NCI-H2196 (cell line): ENCODE measurements around the gene YWHAQ.
A peak's percentile ranks its signal among the peaks of the same experiment; 100 is the strongest.
"Not testable (repeated sequence)": the region's sequence is repeated elsewhere in the genome, so short reads cannot be mapped to it uniquely, and the experiment has no call there.

Experiments
- DNase-seq: peaks from one replicate; lab custom pipeline; 2025; ENCODE audit not compliant: unreplicated experiment; lab: John Stamatoyannopoulos, UW

Gene YWHAQ

DNA sequence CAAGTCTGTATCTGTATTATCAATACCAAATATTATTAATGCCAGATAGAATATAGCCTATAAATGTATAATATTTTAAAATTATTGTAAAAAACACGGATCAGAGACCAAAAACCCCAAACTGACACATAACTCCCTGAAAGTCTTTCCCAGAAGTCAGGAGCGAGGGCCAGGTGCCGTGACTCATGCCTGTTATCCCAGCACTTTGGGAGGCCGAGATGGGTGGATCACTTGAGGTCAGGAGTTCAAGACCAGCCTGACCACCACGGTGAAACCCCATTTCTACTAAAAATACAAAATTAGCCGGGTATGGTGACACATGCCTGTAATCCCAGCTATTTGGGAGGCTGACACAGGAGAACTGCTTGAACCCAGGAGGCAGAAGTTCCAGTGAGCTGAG, 35.5 kb downstream of the YWHAQ start:
- not testable (repeated sequence) for DNase-seq

DNA sequence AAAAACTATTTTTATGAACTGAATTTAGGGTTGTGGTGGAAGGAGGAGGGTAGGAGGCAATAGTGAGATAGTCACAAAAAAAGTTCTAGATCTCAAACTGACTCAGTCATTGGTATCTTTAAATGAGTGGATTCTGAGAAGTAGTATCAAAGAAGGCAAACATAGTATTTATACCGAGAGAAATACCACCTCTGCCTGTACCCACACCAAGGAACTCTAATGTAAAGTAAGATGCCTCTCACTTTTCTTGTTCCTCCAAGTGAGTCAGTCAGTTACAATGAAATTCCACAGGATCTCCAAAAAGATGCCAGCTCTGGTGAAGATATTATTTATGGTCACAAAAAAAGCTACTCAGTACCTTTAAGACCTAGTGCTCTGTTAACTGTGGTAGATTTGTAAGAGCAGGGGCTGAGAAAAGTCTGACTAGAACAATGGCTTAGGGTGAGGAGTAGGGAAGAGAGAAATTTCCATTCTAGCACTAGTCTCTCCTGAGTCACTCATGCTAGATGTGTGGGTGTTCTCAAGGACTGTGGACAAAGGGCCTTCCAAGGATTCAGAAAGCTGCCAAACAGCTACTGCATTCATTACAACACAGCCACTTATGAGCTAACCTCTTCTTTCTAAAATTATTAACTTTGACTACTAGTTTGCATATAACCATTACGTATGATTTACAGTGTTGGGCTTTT, 36.3 kb downstream of the YWHAQ start:
- DNase-seq, result no peak

DNA sequence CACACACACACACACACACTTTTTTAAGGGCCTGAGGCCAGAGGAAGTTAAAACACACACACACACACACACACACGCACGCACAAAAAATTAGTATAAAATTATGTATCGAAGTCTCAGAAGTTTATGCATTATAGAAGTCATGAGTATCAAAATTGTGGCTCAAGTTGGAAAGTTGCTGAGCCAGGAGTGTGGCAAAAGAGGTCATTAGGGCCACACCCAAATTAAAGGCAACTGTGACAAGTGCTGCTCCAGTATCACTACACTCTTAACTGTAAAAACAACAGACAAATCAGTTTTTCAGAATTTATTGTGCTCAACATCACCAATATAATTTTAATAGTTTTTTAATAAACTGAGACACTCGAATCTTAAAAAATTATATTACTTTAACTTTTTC, 36.9 kb downstream of the YWHAQ start:
- no peak for DNase-seq

DNA sequence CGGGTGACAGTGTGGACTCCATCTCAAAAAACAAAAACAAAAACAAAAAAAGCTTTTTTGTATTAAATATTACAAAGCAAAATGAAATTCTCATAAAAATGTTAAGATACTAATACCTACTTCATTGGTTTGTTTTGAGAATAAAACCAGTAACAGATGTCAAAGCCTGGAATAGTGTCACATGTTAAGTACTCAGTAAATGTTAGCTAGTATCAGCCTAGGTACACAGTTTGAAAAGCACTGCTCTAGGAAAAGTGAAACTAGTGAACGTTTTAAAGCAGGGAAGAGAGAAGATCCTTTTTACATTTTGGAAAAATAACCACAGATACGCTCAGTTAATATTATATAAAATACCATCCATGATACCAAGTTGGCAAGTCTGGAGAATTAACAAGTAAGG, 38.1 kb downstream of the YWHAQ start:
- no peak for DNase-seq

DNA sequence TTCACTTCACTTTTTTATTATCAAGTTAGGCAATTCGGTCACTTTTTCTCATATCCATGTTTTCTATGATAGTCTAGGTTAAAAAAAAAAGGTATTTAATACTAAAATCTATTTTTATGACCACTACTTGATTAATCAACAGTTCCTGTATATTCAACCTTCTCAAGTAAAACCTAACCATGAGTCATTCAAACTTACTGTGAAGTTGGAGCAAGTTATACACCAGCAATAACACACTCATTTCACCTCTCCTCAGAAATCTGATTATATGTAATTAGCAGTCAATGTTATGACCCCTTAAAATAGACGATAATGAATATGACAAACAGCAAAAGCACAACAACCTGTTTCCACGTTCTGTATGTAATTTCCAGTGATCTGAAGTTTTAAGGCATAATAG, 40.2 kb downstream of the YWHAQ start:
- DNase-seq, result no peak

DNA sequence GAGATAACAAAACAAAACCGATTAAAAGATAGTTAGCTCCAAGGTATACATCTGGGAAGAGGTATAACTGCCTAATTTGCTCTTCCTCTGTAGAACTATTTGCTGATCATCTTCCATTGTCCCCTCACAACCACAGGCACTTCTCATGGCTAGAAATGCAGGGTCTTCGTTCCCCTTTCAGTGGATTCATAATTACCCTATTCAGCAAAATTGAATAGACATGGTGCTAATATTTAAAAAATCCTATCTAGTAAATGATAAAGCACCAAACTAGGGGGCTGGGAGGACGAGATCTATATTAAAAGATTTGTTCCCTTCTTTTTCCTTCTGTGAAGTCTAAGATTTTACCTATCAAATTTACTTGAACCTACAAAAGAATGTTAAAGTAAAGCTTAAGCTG, 44.3 kb downstream of the YWHAQ start:
- no peak for DNase-seq

DNA sequence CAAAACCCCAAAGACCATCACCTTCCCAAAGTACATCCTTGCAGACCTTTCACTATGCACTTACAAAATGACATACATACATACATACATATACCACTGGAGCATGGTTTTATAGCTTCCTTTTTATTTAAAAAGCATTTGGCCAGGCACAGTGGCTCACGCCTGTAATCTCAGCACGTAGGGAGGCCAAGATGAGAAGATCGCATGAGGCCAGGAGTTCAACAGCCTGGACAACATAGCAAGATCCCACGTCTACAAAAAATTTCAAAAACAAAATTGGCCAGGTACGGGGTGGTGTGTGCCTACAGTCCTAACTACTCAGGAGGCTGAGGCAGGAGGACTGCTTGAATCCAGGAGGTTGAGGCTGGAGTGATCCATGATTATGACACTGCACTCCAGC, 45.3 kb downstream of the YWHAQ start:
- DNase-seq, result no peak

DNA sequence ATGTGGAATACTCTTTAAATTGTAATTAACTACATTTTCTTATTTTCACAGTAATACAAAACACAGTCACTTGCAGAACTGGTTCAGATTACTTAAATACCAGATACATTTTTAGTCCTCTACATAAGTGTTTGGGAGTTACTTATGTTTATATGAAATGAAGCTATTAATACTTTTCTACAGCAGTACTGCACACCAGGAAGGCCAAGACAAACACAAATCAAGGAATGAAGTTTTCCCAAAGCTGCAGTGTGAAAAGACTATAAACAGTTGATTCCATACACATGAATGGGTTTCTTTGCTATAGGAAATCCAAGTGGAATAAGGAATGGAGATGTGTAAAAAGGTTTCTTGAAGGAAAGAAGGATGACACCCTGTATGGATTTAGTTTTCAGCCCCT, 45.9 kb downstream of the YWHAQ start:
- DNase-seq, result not testable (repeated sequence)

DNA sequence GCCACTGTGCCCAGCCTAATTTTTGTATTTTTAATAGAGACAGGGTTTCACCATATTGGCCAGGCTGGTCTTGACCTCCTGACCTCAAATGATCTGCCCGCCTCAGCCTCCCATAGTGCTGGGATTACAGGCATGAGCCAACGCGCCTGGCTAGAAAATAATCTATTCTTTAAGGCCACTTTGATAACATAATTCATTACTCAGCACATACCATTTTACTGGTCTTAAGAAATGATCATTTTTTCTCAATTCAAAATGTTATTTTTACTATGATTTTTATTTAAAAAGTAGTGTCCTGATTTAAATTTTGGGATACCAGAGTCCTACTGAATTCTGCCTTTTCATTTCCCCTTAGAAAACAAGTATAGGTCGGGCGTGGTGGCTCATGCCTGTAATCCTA, 48.2 kb downstream of the YWHAQ start:
- DNase-seq, result no peak

DNA sequence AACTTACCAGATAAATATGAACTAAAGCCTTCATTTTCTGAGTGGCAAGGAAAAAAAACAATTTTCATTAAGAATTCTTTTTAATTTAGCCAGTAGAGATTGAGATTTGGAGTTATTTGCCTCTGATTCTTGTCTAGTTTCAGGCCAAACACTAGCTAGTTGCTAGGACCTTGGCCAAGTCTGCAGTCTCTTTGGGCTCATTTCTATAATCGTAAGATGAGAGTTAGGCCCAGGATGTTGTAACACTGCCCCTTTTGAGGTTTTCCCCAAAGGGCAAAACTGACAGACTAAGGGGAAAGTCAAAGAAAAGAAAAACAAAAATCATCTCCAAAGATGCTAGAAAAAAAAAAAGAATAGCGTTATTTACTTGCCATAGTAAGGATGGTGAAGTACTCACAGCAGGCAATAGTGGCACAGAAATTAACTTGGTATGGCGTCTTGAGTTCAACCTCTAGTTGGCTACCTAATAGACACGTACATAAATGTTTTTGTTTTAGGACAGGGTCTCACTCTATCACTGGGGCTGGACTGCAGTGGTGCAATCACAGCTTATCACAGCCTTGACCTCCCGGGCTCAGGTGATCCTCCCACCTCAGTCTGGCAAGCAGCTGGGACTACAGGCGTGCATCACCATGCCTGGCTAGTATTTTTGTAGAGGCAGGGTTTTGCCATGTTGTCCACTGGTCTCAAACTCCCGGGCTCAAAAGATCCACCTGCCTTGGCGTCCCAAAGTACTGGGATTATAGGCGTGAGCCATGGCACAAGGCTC, 52.1 kb downstream of the YWHAQ start:
- no peak for DNase-seq

DNA sequence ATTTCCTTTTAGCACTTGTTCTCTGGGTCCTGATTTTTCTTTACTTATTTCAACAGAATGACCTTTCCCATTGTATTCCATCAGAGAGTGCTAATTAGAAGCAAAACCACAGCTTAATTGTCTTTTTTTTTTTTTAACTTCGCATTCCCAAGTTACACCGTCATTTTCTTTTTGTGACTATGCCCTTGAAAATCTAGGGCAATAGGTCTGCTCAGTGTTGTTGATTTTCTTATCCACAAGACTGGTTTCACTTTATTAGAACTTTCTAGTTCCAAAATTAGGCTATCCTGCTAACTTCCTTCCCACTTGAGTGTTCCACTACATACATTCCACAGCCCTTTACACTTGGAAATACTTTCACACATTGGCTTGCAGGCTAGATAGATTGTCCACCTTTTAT, 56.5 kb downstream of the YWHAQ start:
- no peak for DNase-seq

DNA sequence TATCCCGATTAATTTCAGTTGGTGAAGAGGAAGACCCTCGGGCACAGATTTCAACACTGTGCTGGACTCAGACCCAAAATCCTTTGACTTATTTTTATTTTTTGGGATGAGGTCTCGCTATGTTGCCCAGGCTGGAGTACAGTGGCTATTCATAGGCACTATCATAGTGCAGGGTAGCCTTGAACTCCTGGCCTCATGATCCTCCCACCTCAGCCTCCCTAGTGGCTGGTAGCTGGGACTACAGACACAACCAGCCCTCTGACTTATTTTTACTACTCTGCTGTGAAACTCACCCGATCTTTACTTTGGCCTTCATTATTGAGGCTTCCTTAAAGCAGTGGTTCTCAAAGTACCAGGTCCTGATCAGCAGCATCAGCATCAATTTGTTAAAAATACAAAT, 57.0 kb downstream of the YWHAQ start:
- no peak for DNase-seq

DNA sequence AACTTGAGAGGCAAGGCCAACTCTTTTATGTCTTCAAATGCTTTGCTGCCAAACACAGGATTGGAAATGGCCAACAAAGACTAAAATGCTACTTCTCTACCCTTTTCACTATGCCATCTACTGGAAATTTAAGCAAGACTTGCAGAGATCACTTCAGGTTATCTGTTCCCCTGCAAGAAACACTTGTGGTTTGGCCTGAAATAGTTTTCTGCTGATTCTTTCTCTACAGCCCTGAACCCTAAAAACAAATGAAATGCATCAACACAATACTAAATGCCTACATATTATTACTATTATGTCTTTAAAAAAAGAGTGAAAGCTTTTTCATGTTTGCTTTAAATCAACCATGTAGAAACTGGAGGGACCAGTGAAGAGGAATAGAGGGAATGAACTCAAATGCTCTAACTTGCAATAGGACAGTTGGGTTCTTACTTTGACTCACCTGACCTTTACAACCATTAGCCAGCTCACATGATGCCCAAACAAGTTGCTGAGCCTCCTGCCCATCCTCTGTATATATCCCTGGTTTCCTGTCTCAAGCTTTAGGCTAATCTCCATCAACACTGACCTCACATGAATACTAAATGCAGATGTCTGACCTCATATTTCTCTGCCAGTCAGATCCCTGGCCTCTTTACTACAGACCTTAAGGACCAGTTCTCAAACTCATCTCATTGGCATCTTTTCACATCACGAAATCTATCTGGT, 57.6 kb downstream of the YWHAQ start:
- DNase-seq, result no peak

DNA sequence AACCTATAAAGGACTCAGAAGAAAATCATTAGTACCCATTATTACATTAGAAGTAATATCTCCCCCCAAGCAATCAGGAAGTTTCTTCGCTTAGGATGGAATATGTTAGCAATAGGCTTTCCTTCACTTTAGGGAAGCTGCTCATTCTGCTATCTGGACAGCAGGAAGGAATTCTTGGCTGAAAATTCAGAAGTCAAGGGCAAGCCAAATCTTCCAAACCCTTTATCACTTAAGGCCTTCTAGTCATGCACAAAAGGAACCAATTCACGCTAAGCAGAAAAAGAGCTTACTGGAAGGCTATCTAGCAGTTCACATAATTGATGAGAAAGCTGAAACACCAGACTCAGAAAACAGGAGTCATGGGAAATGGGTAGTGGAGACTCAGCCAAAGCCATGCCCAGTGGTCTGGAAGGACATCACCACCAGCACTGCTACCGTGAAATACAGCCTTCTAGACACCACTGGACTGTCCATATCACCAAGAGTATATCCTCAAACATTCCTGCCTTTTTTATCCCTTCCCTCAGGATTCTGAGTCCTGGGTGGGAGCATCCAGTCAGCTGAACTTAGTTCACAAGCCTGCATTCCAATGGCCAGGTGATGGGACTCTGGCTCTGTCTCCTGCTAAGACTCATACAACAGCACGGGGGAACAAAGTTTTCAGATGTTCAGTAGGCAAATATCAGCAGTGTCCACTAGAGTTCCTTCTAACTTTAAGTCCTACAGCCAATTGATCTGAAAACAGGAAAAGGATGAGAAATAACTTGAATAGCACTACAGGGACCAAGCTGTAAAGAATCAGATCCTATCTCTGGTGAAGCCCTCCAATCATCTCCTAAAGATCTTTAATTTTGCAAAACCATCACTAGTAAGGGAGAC, 60.4 kb downstream of the YWHAQ start:
- DNase-seq, result no peak

DNA sequence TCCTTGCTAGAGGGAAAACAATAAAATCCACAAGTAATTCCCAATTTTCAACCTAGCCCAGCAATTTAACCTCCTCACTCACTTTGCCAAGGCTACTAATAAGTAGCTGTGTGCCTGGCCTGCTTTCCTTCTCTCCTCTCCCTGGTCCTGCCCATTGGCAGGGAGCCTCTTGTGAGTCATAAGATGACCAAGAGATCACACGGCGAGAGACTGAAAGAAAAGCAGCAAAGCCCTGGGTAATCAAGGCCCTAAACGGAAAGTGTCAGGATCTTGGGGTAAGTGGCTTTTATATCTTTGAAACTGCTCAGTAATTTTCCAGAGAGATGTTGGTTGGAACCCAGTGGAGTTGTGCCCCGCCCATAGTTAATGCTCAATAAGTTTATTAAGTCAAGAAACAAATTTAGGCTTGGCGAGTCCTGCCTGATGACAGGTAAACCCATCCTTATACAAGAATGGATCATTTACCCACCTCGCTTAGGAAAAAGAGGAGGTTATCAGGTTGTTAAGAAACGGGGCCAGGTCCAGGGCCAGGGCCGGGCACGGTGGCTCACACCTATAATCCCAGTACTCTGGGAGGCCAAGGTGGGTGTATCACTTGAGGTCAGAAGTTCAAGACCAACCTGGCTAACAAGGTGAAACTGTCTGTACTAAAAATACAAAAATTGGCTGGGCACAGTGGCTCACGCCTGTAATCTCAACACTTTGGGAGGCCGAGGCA, 65.2 kb downstream of the YWHAQ start:
- DNase-seq, result peak; percentile 57

DNA sequence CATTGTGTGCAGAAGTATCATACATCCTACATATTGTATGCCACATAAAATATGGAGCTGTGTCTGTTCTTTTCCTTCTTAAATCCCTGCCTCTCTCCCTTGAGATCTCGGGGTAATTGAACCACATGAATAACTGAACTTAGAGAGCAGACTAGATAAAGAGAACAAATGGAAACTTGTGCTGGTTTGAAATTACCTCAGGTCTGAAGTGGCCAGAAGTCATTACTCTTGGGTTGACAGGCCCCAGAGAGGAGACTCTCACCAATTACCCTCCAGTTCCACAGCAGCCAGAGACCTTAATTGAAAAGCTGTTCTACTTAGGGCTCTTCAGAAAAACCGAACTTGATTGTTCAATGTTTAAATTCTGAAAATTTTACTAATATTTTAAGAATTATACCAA, 70.2 kb downstream of the YWHAQ start:
- DNase-seq, result no peak

DNA sequence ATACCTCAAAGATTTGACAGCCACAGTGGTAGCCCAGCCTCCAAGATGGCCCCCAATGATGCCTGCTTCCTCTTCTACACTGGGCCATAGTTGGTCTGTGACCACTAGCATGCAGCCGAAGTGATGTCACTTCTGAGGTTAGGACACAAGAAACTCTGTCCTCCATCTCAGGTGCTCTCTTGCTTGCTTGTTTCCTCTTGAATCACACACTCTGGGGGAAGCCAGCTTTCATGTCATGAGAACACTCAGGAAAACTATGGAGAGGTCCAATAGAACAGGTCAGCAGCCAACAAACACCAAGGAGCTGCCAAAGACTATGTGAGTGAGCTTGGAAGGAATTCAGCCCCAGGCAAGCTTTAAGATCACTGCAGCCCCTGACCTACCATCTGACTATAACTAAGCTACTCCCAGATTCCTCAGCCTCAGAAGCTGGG, 71.8 kb downstream of the YWHAQ start:
- no peak for DNase-seq

DNA sequence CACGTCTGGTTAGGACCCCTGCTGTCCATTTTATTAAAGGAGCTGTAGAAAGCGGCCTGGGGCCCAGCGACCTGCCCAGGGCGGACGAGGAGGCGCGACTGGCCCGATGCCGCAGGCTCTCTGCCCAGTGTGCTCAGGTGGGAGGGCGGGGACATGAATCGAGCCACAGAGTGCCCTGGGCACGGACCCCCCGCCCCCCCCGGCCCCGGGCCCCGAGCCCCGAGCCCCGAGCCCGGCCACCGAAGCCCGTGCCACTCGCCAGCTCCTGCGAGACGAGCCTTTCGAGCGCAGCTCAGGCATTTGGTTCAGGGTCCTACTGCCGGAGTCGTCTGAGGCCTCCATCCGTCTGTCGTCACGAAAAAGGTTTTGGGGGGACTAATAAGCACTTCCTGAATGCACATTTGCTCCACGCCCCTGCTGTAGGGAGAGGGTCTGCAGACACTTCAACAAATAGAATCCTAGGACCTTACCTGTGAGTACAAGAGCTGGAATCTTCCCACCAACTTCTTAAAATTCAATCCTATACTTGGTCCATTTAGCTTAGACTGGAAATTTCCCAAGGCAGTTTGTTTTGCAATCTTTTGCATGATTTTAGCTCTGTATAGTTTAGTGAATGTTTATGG, 74.6 kb downstream of the YWHAQ start:
- no peak for DNase-seq

DNA sequence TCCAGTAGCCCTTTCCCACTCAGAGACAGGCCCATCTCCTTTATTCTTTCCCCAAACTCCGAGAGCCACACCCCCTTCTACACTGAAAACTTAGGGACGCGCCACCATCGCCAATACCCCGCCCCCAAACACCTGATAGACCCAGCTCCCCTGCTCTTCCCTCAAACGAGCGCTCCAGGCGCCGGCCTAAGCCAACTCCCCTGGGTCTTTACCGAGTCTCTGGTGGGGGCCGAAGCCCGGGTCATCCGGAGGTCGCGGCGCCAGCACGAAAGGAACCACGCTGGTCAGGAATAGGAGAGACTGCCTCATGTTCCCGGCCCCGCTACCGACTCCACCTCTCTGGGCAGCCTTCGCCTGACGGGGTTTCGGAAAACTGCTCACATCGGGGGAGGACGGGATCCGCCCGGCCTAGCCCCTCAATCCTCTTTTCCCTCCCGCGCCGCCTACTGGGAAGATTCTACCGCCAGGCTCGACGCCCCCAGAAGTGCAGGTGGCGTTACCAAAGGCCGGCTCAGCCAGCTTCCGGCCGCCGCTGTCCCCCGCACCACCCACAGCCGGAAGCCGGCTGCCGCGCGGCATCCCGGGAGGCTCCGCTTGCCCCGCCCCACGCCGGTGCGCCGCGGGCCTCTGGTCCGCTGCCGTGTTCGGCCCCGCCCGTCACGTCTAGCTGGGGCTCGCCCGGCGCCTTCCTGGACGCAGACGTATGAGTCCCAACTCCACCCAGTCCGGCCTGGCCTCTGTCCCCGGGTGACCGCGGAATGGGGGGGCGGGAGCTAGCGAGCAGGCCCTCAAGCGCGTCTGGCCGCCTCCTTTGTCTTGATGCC, 75.3 kb downstream of the YWHAQ start, which contains the start of gene ADAM17:
Gene ADAM17, minus strand, starts transcription at position 534 of the 824 bp plus-strand sequence. Its CDS starts 225 bp downstream, at position 309.
- peak; percentile 98 for DNase-seq
